NCI-H2196 treated with DMSO at 0.1 percent for 48 hours (cell line): ENCODE results near the gene PRSS36.
A peak's percentile ranks its signal among the peaks of the same experiment; 100 is the strongest.
"Not testable (repeated sequence)": the region's sequence is repeated elsewhere in the genome, so short reads cannot be mapped to it uniquely, and the experiment has no call there.

Experiments
- DNase-seq: peaks from one replicate; lab custom pipeline; 2025; ENCODE audit not compliant: unreplicated experiment; lab: John Stamatoyannopoulos, UW

The PRSS36 gene

GRCh38 chr16:31142109-31143010, 7.5 kb downstream of the PRSS36 start:
- peak; percentile 99 for DNase-seq

DNA sequence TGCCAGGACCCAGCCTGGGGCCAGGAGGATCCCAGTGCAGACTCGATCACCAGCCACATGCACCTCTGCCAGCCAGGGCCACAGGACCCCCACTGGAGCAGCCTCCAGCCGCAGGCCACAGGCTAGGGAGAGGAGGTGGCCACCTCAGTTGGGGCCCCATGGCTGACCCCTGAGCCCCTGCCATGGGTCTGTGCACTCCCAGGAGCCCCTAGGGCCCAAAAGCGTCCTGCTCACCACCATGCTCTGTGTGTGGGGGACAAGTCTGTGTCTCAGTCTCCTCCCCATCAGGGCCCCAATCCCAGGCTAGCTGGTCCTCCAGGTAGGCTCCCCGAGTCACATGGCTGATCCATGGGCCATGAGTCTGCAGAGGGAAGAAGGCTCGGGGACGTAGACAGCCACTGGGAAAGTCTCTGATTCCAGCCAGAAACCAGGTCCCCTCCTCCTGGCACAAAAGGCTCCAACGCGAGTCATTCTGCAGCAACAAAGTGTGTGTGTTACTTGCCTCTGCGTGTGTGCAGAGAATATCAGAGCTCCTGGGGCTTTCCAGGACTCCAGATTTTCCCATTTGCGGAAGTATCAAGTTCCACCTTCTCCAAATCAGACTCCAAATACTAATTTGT, 8.3 kb downstream of the PRSS36 start:
- DNase-seq: peak; percentile 67

GRCh38 chr16:31141071-31141469, 8.8 kb downstream of the PRSS36 start:
- DNase-seq: not testable (repeated sequence)

- DNase-seq: no peak
These were observed 11.0 kb downstream of the PRSS36 start for GRCh38 chr16:31138621-31139578.

DNA sequence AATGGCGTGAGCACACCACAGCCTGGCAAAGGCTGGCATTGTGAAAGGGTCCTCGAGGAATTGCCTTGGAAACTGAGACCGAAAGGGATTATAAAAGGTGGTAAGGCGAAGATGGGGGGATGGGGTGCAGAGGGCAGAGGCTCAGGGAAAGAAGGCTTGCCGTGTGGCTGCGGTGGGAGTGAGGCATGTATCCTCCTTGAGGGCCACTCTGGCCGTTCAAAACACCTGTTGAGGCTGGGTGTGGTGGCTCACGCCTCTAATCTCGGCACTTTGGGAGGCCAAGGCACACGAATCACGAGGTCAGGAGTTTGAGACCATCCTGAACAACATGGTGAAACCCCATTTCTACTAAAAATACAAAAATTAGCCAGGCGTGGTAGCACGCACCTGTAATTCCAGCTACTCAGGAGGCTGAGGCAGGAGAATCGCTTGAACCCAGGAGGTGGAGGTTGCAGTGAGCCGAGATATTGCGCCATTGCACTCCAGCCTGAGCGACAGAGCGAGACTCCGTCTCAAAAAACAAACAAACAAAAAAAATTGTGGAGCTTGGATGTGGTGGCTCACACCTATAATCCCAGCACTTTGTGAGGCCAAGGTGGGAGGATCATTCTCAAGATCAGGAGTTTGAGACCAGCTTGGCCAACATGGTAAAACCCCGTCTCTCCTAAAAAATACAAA, 12.9 kb downstream of the PRSS36 start:
- DNase-seq: not testable (repeated sequence)

- DNase-seq: no peak
These were observed 13.6 kb downstream of the PRSS36 start for GRCh38 chr16:31136287-31136662.

DNA sequence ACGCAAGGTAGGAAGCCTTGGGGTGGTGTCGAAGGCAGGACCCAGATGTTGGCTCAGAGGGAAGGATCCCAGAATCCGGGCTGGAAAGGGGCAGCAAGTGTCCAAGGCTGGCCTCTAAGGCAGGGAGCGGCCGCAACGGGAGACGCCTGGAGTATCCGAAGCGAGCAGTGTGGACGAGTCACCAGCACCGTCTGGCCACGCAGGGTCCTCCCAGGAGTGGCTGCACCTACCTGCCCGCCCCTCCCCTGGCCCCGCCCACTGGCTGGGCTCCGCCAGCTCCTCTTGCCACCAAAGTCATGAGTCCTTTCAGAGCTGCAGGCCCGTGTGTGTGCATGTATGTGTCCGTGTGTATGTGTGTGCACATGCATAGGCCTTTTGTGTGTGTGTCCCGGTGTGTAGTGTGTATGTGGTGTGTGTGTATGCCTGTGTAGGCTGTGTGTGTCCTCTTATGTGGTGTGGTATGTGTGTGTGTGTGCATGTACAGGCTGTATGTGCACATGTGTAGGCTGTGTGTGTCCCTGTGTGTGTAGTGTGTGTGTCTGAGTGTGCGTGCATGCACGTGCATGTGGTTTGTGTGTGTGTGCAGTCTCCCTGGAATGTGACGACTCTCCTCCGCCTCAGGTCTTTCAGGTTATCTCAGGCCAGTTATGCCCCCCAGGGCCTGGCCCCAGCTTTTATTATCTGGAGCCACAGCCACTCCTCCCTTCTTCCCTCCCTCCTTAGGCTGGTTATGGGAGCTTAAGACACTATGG, 14.2 kb downstream of the PRSS36 start, which contains the start of gene PRSS8:
Gene PRSS8, minus strand, starts transcription at position 193 of the 752 bp plus-strand sequence. CDS start 229 bp downstream, outside the sequence.
- peak; percentile 24 for DNase-seq

- DNase-seq: peak; percentile 24
These were observed 15.0 kb downstream of the PRSS36 start for GRCh38 chr16:31134625-31135534.

DNA sequence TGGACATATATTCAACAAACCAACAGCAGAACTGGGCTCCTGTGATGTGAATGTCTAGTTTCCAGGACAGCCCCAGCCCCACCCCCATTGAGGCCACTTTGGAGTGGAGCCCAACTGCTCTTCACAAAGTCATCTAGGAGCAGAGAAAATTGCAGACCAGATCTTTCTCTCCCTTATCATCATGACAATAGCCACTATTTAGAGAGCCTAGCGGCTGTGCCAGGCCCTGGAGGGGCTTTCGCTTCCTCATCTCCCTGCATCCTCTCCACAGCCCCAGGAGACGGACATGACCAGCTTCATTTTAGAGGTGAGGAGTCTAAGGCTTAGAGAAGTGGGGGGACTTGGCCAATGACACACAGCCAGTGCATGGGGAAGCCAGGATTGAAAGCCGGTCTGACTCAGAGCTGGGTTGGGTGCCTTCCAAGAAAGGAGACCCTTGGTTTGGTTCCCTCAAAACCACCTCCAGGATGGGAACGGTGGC, 15.7 kb downstream of the PRSS36 start:
- DNase-seq: no peak

DNA sequence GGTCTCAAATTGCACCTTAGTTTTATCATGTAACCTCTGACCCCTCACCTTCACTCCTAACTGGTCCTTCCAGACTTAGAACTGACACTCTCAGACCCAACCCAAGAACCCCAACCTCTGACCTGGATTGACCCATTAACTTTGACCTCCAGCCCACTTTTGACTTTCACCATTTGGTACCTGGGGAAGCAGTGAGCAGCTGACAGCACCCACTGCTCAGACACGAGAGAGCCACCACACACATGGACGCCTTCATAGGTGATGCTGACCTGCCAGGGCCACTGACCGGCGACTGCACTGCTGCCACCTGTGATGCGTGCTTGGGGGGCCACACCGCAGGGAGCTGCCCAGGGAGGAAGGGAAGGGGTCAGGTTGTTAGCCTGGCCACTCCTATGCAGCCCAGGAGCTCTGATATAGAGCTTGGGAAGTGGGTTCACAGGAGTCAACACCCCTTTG, 16.8 kb downstream of the PRSS36 start:
- DNase-seq: no peak

GRCh38 chr16:31132303-31132979, 17.4 kb downstream of the PRSS36 start:
- no peak for DNase-seq

DNA sequence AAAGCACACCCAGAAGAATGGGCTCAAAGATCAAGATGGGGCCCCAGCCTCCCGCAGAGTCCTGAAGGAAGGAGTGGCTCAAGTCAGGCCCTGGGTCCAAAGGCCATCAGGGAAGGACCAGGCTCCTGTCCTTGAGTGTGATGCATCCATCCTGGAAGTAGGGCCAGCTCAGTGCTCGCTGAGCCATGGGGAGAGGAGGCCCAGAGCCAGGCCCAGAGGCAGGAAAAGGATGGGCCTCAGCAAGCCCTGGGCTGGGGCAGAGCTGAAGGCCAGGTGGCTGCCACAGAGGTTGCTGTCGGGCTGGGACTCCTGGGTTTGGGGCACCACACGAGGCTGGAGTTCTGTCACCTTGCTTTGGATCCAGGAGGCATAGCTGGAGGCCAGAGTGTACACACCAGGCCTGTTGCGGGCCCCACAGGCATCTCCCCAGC, 18.0 kb downstream of the PRSS36 start:
- no peak for DNase-seq

GRCh38 chr16:31131416-31131815, 18.4 kb downstream of the PRSS36 start:
- no peak for DNase-seq

DNA sequence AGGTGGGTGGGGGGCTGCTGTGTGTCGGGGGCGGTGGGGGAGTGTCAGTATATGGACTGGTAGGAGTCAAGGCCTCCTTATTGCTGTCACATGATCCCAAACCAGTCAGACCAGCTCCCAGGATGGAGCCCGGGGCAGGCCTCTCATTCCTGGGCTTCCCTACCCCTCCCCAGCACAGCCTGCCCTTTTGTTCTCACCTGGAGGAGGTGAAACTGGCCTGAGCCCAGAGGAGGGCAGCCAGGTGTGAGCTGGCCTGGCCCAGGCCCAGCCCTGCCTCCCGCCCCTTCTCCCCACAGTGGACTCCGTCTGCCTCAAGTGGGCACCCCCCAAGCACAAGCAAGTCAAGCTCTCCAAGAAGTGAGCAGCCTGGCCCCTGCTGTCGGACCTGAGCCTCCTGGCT, 19.0 kb downstream of the PRSS36 start:
- peak; percentile 67 for DNase-seq

- peak; percentile 46 for DNase-seq
These were observed 19.5 kb downstream of the PRSS36 start for GRCh38 chr16:31130336-31130891.

DNA sequence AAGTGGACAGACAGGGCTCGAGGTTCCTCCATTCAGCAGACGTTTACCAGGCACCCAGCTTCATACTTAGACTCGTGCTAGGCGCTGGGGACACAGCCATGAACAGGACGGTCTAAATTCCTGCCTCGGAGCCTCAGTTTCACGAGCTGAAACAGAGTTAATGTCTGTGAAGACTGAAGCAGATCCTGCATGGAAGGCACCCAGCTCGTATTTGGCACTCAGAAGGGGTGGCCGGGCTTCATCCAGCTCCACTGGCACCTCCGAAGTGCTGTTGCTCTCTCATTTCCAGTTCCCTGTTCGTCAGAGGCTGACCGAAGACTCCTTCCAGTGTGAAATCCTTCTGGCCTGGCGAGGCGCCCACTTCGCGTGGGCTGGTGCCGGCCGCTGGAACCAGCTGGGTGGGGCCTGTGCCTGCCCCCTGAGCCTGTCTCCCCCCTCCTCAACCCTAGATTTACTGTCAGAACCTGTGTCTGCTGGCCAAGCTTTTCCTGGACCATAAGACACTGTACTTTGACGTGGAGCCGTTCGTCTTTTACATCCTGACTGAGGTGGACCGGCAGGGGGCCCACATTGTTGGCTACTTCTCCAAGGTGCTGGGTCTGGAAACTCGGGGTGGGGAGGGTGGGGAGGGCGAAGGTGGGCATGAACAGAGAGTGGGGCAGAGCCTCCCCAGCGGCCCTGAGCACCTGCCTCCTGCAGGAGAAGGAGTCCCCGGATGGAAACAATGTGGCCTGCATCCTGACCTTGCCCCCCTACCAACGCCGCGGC, 20.1 kb downstream of the PRSS36 start:
- DNase-seq: no peak
